ENCODE results near the gene CARF. TPM values are rescaled to one million over a fixed set of nuclear protein-coding genes. Genes with fewer than 3 reads are reported as not detected.

Gene CARF
- polyA plus RNA-seq, 1 of the 3 experiments (the other 2 are of a cell fraction) = 4.6 TPM

DNA sequence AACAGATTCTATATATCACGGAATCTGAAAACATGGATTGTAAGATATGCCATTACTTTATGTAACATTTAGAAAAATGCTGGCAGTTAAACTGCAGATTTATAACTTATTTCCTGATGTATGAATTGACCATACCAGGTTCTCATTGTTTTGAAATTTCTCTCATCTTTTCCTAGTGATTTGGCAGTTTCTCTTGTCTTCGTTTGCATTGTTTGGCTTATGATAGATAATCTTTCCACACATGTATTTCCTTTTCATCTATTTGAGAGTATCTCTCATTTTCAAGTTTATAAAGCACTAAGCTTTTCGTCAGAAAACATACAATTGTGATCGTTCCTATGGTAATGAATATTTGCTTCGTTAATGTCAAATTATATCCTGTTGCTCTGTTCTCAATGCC, 118.9 kb downstream of the CARF start:
- ChIA-PET CTCF (interaction anchor here (0.5 kb wide), 1 partner anchor 426 kb away, joined by 3 read pairs; no protein-coding TSS in a partner anchor), POLR2A (no interaction called here)
- Histone ChIP-seq H3K4me2 (no peak overlapping the region), H3K79me2 (ENCODE audit: insufficient read depth) (peaks cover 80% of the 10 kb centered on the region; the same call in 1 of the 2 replicates), H3K36me3 (replicated peaks in 1 of 2; ENCODE audit: control insufficient read depth in 1 of 2, insufficient read depth in 2 of 2, low read length in 1 of 2) (peaks cover 0 to 10% of the 10 kb centered on the region in 2 experiments), H3K9me3 (no peaks in the 10 kb centered on the region), H3F3A (replicated peaks; ENCODE audit: insufficient read depth) (peaks cover 6% of the 10 kb centered on the region), H3K27me3 (ENCODE audit: insufficient read depth) (no peaks in the 10 kb centered on the region), H3K9me2 (no peaks in the 10 kb centered on the region), H3K9ac (no peak overlapping the region), H3K4me3 (ENCODE audit: low read depth in 2 of 2, low read length in 1 of 2) (no peak overlapping the region), H3K4me1 (ENCODE audit: control insufficient read depth in 1 of 2, insufficient read depth in 2 of 2, low read depth in 1 of 2, low read length in 1 of 2) (no peaks in the 10 kb centered on the region; a peak in 1 of 4 replicates), H2AFZ (ENCODE audit: low read depth) (no peak overlapping the region), H4K20me1 (ENCODE audit: insufficient read depth) (no peaks in the 10 kb centered on the region), H3K27ac (ENCODE audit: low read depth in 2 of 2, low read length in 1 of 2) (no peak overlapping the region)
- TF ChIP-seq, protein P1, sequence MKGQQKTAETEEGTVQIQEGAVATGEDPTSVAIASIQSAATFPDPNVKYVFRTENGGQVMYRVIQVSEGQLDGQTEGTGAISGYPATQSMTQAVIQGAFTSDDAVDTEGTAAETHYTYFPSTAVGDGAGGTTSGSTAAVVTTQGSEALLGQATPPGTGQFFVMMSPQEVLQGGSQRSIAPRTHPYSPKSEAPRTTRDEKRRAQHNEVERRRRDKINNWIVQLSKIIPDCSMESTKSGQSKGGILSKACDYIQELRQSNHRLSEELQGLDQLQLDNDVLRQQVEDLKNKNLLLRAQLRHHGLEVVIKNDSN (IDR thresholded peaks at IDR 0.05; ENCODE audit: borderline replicate concordance, low read depth) = no peak
- no peak for TF ChIP-seq EP300 (IDR thresholded peaks at IDR 0.05; ENCODE audit: borderline replicate concordance in 1 of 2, low read depth in 1 of 2, low read length in 1 of 2)
- no peak for TF ChIP-seq YY1 (IDR thresholded peaks at IDR 0.05; ENCODE audit: low read depth)
- no peak for TF ChIP-seq RAD21 (IDR thresholded peaks at IDR 0.05; ENCODE audit: low read length)
- no peak for TF ChIP-seq NRF1 (IDR thresholded peaks at IDR 0.05; ENCODE audit: low read depth, low read length)
- no peak for TF ChIP-seq TAF1 (IDR thresholded peaks at IDR 0.05; ENCODE audit: borderline replicate concordance, low read depth, low read length)
- TF ChIP-seq, protein P2, sequence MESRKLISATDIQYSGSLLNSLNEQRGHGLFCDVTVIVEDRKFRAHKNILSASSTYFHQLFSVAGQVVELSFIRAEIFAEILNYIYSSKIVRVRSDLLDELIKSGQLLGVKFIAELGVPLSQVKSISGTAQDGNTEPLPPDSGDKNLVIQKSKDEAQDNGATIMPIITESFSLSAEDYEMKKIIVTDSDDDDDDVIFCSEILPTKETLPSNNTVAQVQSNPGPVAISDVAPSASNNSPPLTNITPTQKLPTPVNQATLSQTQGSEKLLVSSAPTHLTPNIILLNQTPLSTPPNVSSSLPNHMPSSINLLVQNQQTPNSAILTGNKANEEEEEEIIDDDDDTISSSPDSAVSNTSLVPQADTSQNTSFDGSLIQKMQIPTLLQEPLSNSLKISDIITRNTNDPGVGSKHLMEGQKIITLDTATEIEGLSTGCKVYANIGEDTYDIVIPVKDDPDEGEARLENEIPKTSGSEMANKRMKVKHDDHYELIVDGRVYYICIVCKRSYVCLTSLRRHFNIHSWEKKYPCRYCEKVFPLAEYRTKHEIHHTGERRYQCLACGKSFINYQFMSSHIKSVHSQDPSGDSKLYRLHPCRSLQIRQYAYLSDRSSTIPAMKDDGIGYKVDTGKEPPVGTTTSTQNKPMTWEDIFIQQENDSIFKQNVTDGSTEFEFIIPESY (IDR thresholded peaks at IDR 0.05; ENCODE audit: borderline replicate concordance, low read depth) = no peak
- TF ChIP-seq RXRA (IDR thresholded peaks at IDR 0.05; ENCODE audit: borderline replicate concordance, low read depth) = no peak
- TF ChIP-seq, protein P3, sequence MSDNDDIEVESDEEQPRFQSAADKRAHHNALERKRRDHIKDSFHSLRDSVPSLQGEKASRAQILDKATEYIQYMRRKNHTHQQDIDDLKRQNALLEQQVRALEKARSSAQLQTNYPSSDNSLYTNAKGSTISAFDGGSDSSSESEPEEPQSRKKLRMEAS (IDR thresholded peaks at IDR 0.05; ENCODE audit: low read depth) = no peak
- no peak for TF ChIP-seq FOXM1 (IDR thresholded peaks at IDR 0.05; ENCODE audit: low read depth)
- no peak for TF ChIP-seq ELF1 (IDR thresholded peaks at IDR 0.05)
- no peak for TF ChIP-seq FOXJ3 (CRISPR knock-in tag; IDR thresholded peaks at IDR 0.05)
- no peak for TF ChIP-seq MEF2A (IDR thresholded peaks at IDR 0.05; ENCODE audit: borderline replicate concordance, low read depth)
- TF ChIP-seq GATA2 (CRISPR knock-in tag; IDR thresholded peaks at IDR 0.05) = no peak
- no peak for TF ChIP-seq GABPA (IDR thresholded peaks at IDR 0.05; ENCODE audit: low read depth)
- TF ChIP-seq, protein P4, sequence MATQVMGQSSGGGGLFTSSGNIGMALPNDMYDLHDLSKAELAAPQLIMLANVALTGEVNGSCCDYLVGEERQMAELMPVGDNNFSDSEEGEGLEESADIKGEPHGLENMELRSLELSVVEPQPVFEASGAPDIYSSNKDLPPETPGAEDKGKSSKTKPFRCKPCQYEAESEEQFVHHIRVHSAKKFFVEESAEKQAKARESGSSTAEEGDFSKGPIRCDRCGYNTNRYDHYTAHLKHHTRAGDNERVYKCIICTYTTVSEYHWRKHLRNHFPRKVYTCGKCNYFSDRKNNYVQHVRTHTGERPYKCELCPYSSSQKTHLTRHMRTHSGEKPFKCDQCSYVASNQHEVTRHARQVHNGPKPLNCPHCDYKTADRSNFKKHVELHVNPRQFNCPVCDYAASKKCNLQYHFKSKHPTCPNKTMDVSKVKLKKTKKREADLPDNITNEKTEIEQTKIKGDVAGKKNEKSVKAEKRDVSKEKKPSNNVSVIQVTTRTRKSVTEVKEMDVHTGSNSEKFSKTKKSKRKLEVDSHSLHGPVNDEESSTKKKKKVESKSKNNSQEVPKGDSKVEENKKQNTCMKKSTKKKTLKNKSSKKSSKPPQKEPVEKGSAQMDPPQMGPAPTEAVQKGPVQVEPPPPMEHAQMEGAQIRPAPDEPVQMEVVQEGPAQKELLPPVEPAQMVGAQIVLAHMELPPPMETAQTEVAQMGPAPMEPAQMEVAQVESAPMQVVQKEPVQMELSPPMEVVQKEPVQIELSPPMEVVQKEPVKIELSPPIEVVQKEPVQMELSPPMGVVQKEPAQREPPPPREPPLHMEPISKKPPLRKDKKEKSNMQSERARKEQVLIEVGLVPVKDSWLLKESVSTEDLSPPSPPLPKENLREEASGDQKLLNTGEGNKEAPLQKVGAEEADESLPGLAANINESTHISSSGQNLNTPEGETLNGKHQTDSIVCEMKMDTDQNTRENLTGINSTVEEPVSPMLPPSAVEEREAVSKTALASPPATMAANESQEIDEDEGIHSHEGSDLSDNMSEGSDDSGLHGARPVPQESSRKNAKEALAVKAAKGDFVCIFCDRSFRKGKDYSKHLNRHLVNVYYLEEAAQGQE (IDR thresholded peaks at IDR 0.05; ENCODE audit: low read depth, low read length) = no peak
- WGBS (ENCODE audit: low lambda C conversion rate) = 94% methylated on average over 5 of the region's 5 CpGs
- DNase-seq = no peak

Data from SK-N-SH (cell line).